Naive thymus-derived CD4-positive, alpha-beta T cell (primary cell): Measurements from ENCODE around the gene LIN7A. TPM values are rescaled to one million over a fixed set of nuclear protein-coding genes. Genes with fewer than 3 reads are reported as not detected.

Source experiments
- ATAC-seq: fragments of 150-1000 bp; cut with Tn5 transposase; 2 replicates; pipeline ENCODE4 v1.10.0; 2021; ENCODE audit warnings: mild to moderate bottlenecking, moderate library complexity
- CTCF ChIA-PET: fragments of 350-600 bp; sonication (Branson Sonifier 250); formaldehyde crosslinking; loops from one replicate; lab custom pipeline; 2021; ENCODE audit warnings: antibody characterized with exemption; lab: Charles Lee
- POLR2A ChIA-PET: fragments of 350-600 bp; sonication (Branson Sonifier 250); formaldehyde crosslinking; loops from one replicate; lab custom pipeline; 2021; ENCODE audit warnings: antibody characterized with exemption, inconsistent platforms; lab: Charles Lee
- DNase-seq, 9 donors: peaks; one replicate each; pipeline versions ENCODE4 v3.0.0 to v3.0.0-alpha.2; 2020 to 2022; ENCODE audit warnings: mixed read lengths in 1 of 9
- H3K27ac ChIP-seq: one replicate; pipeline ENCODE4 v1.7.0; 2013; ENCODE audit warnings: mild to moderate bottlenecking, low read depth, low read length, moderate library complexity
- H3K27me3 ChIP-seq, 2 donors: one replicate each; pipeline ENCODE4 v1.7.0; 2013; ENCODE audit warnings: low read length in 2 of 2, mild to moderate bottlenecking in 2 of 2, moderate library complexity in 2 of 2; ENCODE audit not compliant: control insufficient read depth in 2 of 2, insufficient read depth in 2 of 2
- H3K36me3 ChIP-seq, 3 experiments: 1 replicate in 2 of 3; 2 replicates in 1 of 3; pipeline ENCODE4 v1.7.0; 2013; ENCODE audit warnings: low read length in 3 of 3, mild to moderate bottlenecking in 3 of 3, moderate library complexity in 1 of 3; ENCODE audit not compliant: insufficient read depth in 3 of 3, control insufficient read depth in 2 of 3
- H3K4me1 ChIP-seq, 2 donors: one replicate each; pipeline ENCODE4 v1.7.0; 2013; ENCODE audit warnings: low read length in 2 of 2, mild to moderate bottlenecking in 2 of 2, moderate library complexity in 1 of 2; ENCODE audit not compliant: control insufficient read depth in 2 of 2, insufficient read depth in 2 of 2
- H3K4me3 ChIP-seq: 2 replicates; pipeline ENCODE4 v1.7.0; 2013; ENCODE audit warnings: mild to moderate bottlenecking, low read length
- H3K9me3 ChIP-seq, 3 experiments: 1 replicate in 2 of 3; 2 replicates in 1 of 3; pipeline ENCODE4 v1.7.0; 2013; ENCODE audit warnings: low read length in 3 of 3; ENCODE audit not compliant: control insufficient read depth in 2 of 3
- H3K27ac Mint-ChIP-seq, 9 donors: one replicate each; pipeline ENCODE4 v1.8.0; 2020 to 2022; ENCODE audit warnings: mixed read lengths in 9 of 9, mild to moderate bottlenecking in 8 of 9, moderate library complexity in 5 of 9, inconsistent platforms in 2 of 9
- H3K27me3 Mint-ChIP-seq, 5 donors: one replicate each; pipeline ENCODE4 v1.8.0; 2021 to 2022; ENCODE audit warnings: mixed read lengths in 5 of 5, mild to moderate bottlenecking in 1 of 5
- H3K36me3 Mint-ChIP-seq, 5 donors: one replicate each; pipeline ENCODE4 v1.8.0; 2020 to 2022; ENCODE audit warnings: mixed read lengths in 5 of 5, mild to moderate bottlenecking in 3 of 5, inconsistent platforms in 1 of 5
- H3K4me1 Mint-ChIP-seq, 7 donors: one replicate each; pipeline ENCODE4 v1.8.0; 2020 to 2022; ENCODE audit warnings: mixed read lengths in 7 of 7, mild to moderate bottlenecking in 3 of 7, inconsistent platforms in 1 of 7
- H3K4me3 Mint-ChIP-seq, 10 donors: one replicate each; pipeline ENCODE4 v1.8.0; 2020 to 2022; ENCODE audit warnings: mild to moderate bottlenecking in 10 of 10, mixed read lengths in 10 of 10, moderate library complexity in 6 of 10, inconsistent platforms in 2 of 10
- H3K9me3 Mint-ChIP-seq, 11 donors: one replicate each; pipeline ENCODE4 v1.8.0; 2020 to 2022; ENCODE audit warnings: mixed read lengths in 11 of 11, mild to moderate bottlenecking in 4 of 11, inconsistent platforms in 1 of 11, moderate library complexity in 1 of 11
- intact Hi-C, 2 donors: fragments of 100-400 bp; cut with micrococcal nuclease; formaldehyde crosslinking; loops; one replicate each; pipeline ENCODE4 v1.15.1; 2023
- polyA plus RNA-seq, 2 donors: library from polyadenylated mRNA; unstranded; fragments of 300-500 nt; fragmentation: Illumina TruSeq; gene quantifications; one replicate each; pipeline ENCODE4 v1.2.3, GENCODE V29; 2021
- total RNA-seq, 6 experiments: library from RNA in 5 of 6; stranded (reverse) in 5 of 6; gene quantifications; 1 replicate in 5 of 6; 2 replicates in 1 of 6; pipeline ENCODE4 v1.2.3 and lab custom pipeline; 2021 to 2026

The LIN7A gene
- total and polyA plus RNA-seq, 7 experiments from 2014 or later, result 0.27 to 7.1 (median 1.4) TPM; not detected in 4

- DNase-seq (no peak), ATAC-seq (no peak)
- Mint-ChIP-seq H3K4me1 (no peaks in the 10 kb centered on the region), H3K4me3 (no peak overlapping the region), H3K27ac (no peak overlapping the region), H3K36me3 (no peaks in the 10 kb centered on the region), H3K27me3 (no peaks in the 10 kb centered on the region), H3K9me3 (peaks cover 0 to 8% (median 0%) of the 10 kb centered on the region in 11 donors)
- POLR2A ChIA-PET, result no interaction called here
- CTCF ChIA-PET, result no interaction called here
- no peaks in the 10 kb centered on the region for H3K36me3 ChIP-seq
- H3K27ac ChIP-seq, result no peak overlapping the region
- H3K4me3 ChIP-seq, result no peak overlapping the region
- H3K9me3 ChIP-seq, result no peaks in the 10 kb centered on the region
- H3K27me3 ChIP-seq, result no peaks in the 10 kb centered on the region
- intact Hi-C loops, result no loop called here
- no peaks in the 10 kb centered on the region for H3K4me1 ChIP-seq
Observed at GRCh38 chr12:80862531-80862930, 75.2 kb downstream of the LIN7A start.

- ChIA-PET POLR2A (no interaction called here), CTCF (no interaction called here)
- H3K4me3 ChIP-seq, result no peak overlapping the region
- intact Hi-C loops, result no loop called here
- H3K27ac ChIP-seq, result no peak overlapping the region
- no peaks in the 10 kb centered on the region for H3K27me3 ChIP-seq
- DNase-seq (no peak), ATAC-seq (no peak)
- H3K9me3 Mint-ChIP-seq, result peaks cover 0 to 8% (median 0%) of the 10 kb centered on the region in 11 donors
- H3K27me3 Mint-ChIP-seq, result no peaks in the 10 kb centered on the region
- H3K4me3 Mint-ChIP-seq, result no peak overlapping the region
- no peak overlapping the region for H3K27ac Mint-ChIP-seq
- H3K4me1 ChIP-seq, result no peaks in the 10 kb centered on the region
- H3K4me1 Mint-ChIP-seq, result no peaks in the 10 kb centered on the region
- no peaks in the 10 kb centered on the region for H3K9me3 ChIP-seq
- H3K36me3 Mint-ChIP-seq, result no peaks in the 10 kb centered on the region
- H3K36me3 ChIP-seq, result no peaks in the 10 kb centered on the region
Observed at GRCh38 chr12:80861641-80862378, 75.9 kb downstream of the LIN7A start.

- no peaks in the 10 kb centered on the region for H3K36me3 Mint-ChIP-seq
- Histone ChIP-seq H3K27ac (no peak overlapping the region), H3K4me3 (no peak overlapping the region), H3K36me3 (no peaks in the 10 kb centered on the region), H3K4me1 (no peaks in the 10 kb centered on the region), H3K9me3 (no peaks in the 10 kb centered on the region), H3K27me3 (no peaks in the 10 kb centered on the region)
- no peak overlapping the region for H3K4me3 Mint-ChIP-seq
- H3K27ac Mint-ChIP-seq, result no peak overlapping the region
- H3K27me3 Mint-ChIP-seq, result no peaks in the 10 kb centered on the region
- intact Hi-C loops, result no loop called here
- ATAC-seq, result no peak
- no peaks in the 10 kb centered on the region for H3K4me1 Mint-ChIP-seq
- DNase-seq, result no peak
- ChIA-PET POLR2A (no interaction called here), CTCF (no interaction called here)
- H3K9me3 Mint-ChIP-seq, result peaks cover 0 to 8% (median 0%) of the 10 kb centered on the region in 11 donors
Observed at GRCh38 chr12:80860928-80861327, 76.8 kb downstream of the LIN7A start.

GRCh38 chr12:80860206-80860605 is 77.5 kb downstream of the LIN7A start:
- no peak overlapping the region for H3K27ac ChIP-seq
- Mint-ChIP-seq H3K4me3 (no peak overlapping the region), H3K4me1 (no peaks in the 10 kb centered on the region), H3K9me3 (peaks cover 0 to 8% (median 0%) of the 10 kb centered on the region in 11 donors), H3K36me3 (no peaks in the 10 kb centered on the region), H3K27me3 (no peaks in the 10 kb centered on the region), H3K27ac (no peak overlapping the region)
- no peak for ATAC-seq
- intact Hi-C loops, result no loop called here
- no peaks in the 10 kb centered on the region for H3K4me1 ChIP-seq
- DNase-seq, result no peak
- H3K4me3 ChIP-seq, result no peak overlapping the region
- no peaks in the 10 kb centered on the region for H3K9me3 ChIP-seq
- H3K36me3 ChIP-seq, result no peaks in the 10 kb centered on the region
- POLR2A ChIA-PET, result no interaction called here
- CTCF ChIA-PET, result no interaction called here
- no peaks in the 10 kb centered on the region for H3K27me3 ChIP-seq

- no peak for DNase-seq
- H3K36me3 ChIP-seq, result no peaks in the 10 kb centered on the region
- no peak overlapping the region for H3K4me3 ChIP-seq
- no peak overlapping the region for H3K4me3 Mint-ChIP-seq
- H3K9me3 ChIP-seq, result no peaks in the 10 kb centered on the region
- no peaks in the 10 kb centered on the region for H3K27me3 ChIP-seq
- intact Hi-C loops, result no loop called here
- H3K9me3 Mint-ChIP-seq, result peaks cover 0 to 7% (median 0%) of the 10 kb centered on the region in 11 donors
- H3K36me3 Mint-ChIP-seq, result no peaks in the 10 kb centered on the region
- H3K4me1 Mint-ChIP-seq, result no peaks in the 10 kb centered on the region
- H3K27me3 Mint-ChIP-seq, result no peaks in the 10 kb centered on the region
- no peak for ATAC-seq
- CTCF ChIA-PET, result no interaction called here
- no peaks in the 10 kb centered on the region for H3K4me1 ChIP-seq
- POLR2A ChIA-PET, result no interaction called here
- no peak overlapping the region for H3K27ac ChIP-seq
- no peak overlapping the region for H3K27ac Mint-ChIP-seq
Observed at GRCh38 chr12:80858356-80858755, 79.4 kb downstream of the LIN7A start.

GRCh38 chr12:80857311-80857710 is 80.4 kb downstream of the LIN7A start:
- Histone ChIP-seq H3K9me3 (no peaks in the 10 kb centered on the region), H3K4me1 (no peaks in the 10 kb centered on the region), H3K36me3 (no peaks in the 10 kb centered on the region), H3K4me3 (no peak overlapping the region), H3K27ac (no peak overlapping the region), H3K27me3 (no peaks in the 10 kb centered on the region)
- Mint-ChIP-seq H3K36me3 (no peaks in the 10 kb centered on the region), H3K4me3 (no peak overlapping the region), H3K27ac (no peak overlapping the region), H3K4me1 (no peaks in the 10 kb centered on the region), H3K9me3 (peaks cover 0 to 7% (median 0%) of the 10 kb centered on the region in 11 donors), H3K27me3 (no peaks in the 10 kb centered on the region)
- ChIA-PET POLR2A (no interaction called here), CTCF (no interaction called here)
- intact Hi-C loops, result no loop called here
- DNase-seq (no peak), ATAC-seq (no peak)

GRCh38 chr12:80849337-80849736 is 88.4 kb downstream of the LIN7A start:
- Mint-ChIP-seq H3K4me1 (no peaks in the 10 kb centered on the region), H3K4me3 (no peak overlapping the region), H3K27me3 (no peaks in the 10 kb centered on the region), H3K27ac (no peak overlapping the region), H3K9me3 (peaks cover 0 to 5% (median 0%) of the 10 kb centered on the region in 11 donors), H3K36me3 (no peaks in the 10 kb centered on the region)
- Histone ChIP-seq H3K36me3 (no peaks in the 10 kb centered on the region), H3K4me3 (no peak overlapping the region), H3K27ac (no peak overlapping the region), H3K4me1 (no peaks in the 10 kb centered on the region), H3K9me3 (no peaks in the 10 kb centered on the region), H3K27me3 (no peaks in the 10 kb centered on the region)
- intact Hi-C loops, result no loop called here
- ATAC-seq, result no peak
- CTCF ChIA-PET, result no interaction called here
- no peak for DNase-seq
- POLR2A ChIA-PET, result no interaction called here
